Measurements from ENCODE around the gene GALNTL6.

The GALNTL6 gene

GRCh38 chr4:172865103-172865502, 1051.9 kb downstream of the GALNTL6 start:
- Histone ChIP-seq H3K9ac (ENCODE audit: low read depth, low read length, poor library complexity, severe bottlenecking) (no peak overlapping the region), H3K4me2 (ENCODE audit: low read depth, low read length, poor library complexity, severe bottlenecking) (no peak overlapping the region)

GRCh38 chr4:172865531-172866127, 1052.4 kb downstream of the GALNTL6 start:
- no peaks in the 10 kb centered on the region for H3F3A ChIP-seq (ENCODE audit: low read depth)
- TF ChIP-seq, protein P1, sequence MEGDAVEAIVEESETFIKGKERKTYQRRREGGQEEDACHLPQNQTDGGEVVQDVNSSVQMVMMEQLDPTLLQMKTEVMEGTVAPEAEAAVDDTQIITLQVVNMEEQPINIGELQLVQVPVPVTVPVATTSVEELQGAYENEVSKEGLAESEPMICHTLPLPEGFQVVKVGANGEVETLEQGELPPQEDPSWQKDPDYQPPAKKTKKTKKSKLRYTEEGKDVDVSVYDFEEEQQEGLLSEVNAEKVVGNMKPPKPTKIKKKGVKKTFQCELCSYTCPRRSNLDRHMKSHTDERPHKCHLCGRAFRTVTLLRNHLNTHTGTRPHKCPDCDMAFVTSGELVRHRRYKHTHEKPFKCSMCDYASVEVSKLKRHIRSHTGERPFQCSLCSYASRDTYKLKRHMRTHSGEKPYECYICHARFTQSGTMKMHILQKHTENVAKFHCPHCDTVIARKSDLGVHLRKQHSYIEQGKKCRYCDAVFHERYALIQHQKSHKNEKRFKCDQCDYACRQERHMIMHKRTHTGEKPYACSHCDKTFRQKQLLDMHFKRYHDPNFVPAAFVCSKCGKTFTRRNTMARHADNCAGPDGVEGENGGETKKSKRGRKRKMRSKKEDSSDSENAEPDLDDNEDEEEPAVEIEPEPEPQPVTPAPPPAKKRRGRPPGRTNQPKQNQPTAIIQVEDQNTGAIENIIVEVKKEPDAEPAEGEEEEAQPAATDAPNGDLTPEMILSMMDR (conservative IDR thresholded peaks at IDR 0.05; ENCODE audit: low read length): no peak
- TF ChIP-seq EZH2phosphoT487 (IDR thresholded peaks at IDR 0.05; ENCODE audit: borderline replicate concordance): no peak
- no peaks in the 10 kb centered on the region for H3K36me3 ChIP-seq (ENCODE audit: insufficient read depth, low read length)
- no peaks in the 10 kb centered on the region for H3K27me3 ChIP-seq (ENCODE audit: insufficient read depth, low read length, poor library complexity, severe bottlenecking)
- H3K9ac ChIP-seq (ENCODE audit: low read depth, low read length, poor library complexity, severe bottlenecking): no peak overlapping the region
- no peaks in the 10 kb centered on the region for H3K4me1 ChIP-seq (ENCODE audit: insufficient read depth, low read length, poor library complexity, severe bottlenecking)
- no peak overlapping the region for H3K4me3 ChIP-seq (ENCODE audit: low read length, poor library complexity, severe bottlenecking)
- no peak overlapping the region for H2AFZ ChIP-seq (ENCODE audit: low read length)
- H3K4me2 ChIP-seq (ENCODE audit: low read depth, low read length, poor library complexity, severe bottlenecking): no peak overlapping the region
- no peaks in the 10 kb centered on the region for H4K20me1 ChIP-seq (ENCODE audit: insufficient read depth, low read length, poor library complexity, severe bottlenecking)
- no peaks in the 10 kb centered on the region for H3K9me3 ChIP-seq (ENCODE audit: insufficient read depth, low read depth, low read length)
- no peaks in the 10 kb centered on the region for H3K9me2 ChIP-seq (replicated peaks; ENCODE audit: low read depth, low read length)
- H3K79me2 ChIP-seq (ENCODE audit: insufficient read depth, low read length): no peaks in the 10 kb centered on the region

More at GRCh38 chr4:172865103-172865502, 1051.9 kb downstream of the GALNTL6 start:
- Histone ChIP-seq H3K9me3 (ENCODE audit: insufficient read depth, low read depth, low read length) (no peaks in the 10 kb centered on the region), H3K36me3 (ENCODE audit: insufficient read depth, low read length) (no peaks in the 10 kb centered on the region), H2AFZ (ENCODE audit: low read length) (no peak overlapping the region), H3K9me2 (replicated peaks; ENCODE audit: low read depth, low read length) (no peaks in the 10 kb centered on the region), H3K79me2 (ENCODE audit: insufficient read depth, low read length) (no peaks in the 10 kb centered on the region), H3K27me3 (ENCODE audit: insufficient read depth, low read length, poor library complexity, severe bottlenecking) (no peaks in the 10 kb centered on the region), H4K20me1 (ENCODE audit: insufficient read depth, low read length, poor library complexity, severe bottlenecking) (no peaks in the 10 kb centered on the region), H3K4me3 (ENCODE audit: low read length, poor library complexity, severe bottlenecking) (no peak overlapping the region), H3F3A (ENCODE audit: low read depth) (no peaks in the 10 kb centered on the region), H3K4me1 (ENCODE audit: insufficient read depth, low read length, poor library complexity, severe bottlenecking) (no peaks in the 10 kb centered on the region)
- no peak for TF ChIP-seq EZH2phosphoT487 (IDR thresholded peaks at IDR 0.05; ENCODE audit: borderline replicate concordance)
- TF ChIP-seq, protein P1 (conservative IDR thresholded peaks at IDR 0.05; ENCODE audit: low read length): no peak

GRCh38 chr4:172866421-172866820, 1053.2 kb downstream of the GALNTL6 start:
- H3K27me3 ChIP-seq (ENCODE audit: insufficient read depth, low read length, poor library complexity, severe bottlenecking): no peaks in the 10 kb centered on the region
- H3K4me1 ChIP-seq (ENCODE audit: insufficient read depth, low read length, poor library complexity, severe bottlenecking): no peaks in the 10 kb centered on the region
- H3K79me2 ChIP-seq (ENCODE audit: insufficient read depth, low read length): no peaks in the 10 kb centered on the region
- no peaks in the 10 kb centered on the region for H3K9me2 ChIP-seq (replicated peaks; ENCODE audit: low read depth, low read length)
- no peak overlapping the region for H2AFZ ChIP-seq (ENCODE audit: low read length)
- no peaks in the 10 kb centered on the region for H3F3A ChIP-seq (ENCODE audit: low read depth)
- H4K20me1 ChIP-seq (ENCODE audit: insufficient read depth, low read length, poor library complexity, severe bottlenecking): no peaks in the 10 kb centered on the region
- no peak overlapping the region for H3K4me3 ChIP-seq (ENCODE audit: low read length, poor library complexity, severe bottlenecking)
- H3K9ac ChIP-seq (ENCODE audit: low read depth, low read length, poor library complexity, severe bottlenecking): no peak overlapping the region
- H3K9me3 ChIP-seq (ENCODE audit: insufficient read depth, low read depth, low read length): no peaks in the 10 kb centered on the region
- H3K4me2 ChIP-seq (ENCODE audit: low read depth, low read length, poor library complexity, severe bottlenecking): no peak overlapping the region
- no peaks in the 10 kb centered on the region for H3K36me3 ChIP-seq (ENCODE audit: insufficient read depth, low read length)
- TF ChIP-seq, protein P1 (conservative IDR thresholded peaks at IDR 0.05; ENCODE audit: low read length): no peak
- no peak for TF ChIP-seq EZH2phosphoT487 (IDR thresholded peaks at IDR 0.05; ENCODE audit: borderline replicate concordance)
